GM21447 (cell line): ENCODE results near the gene RMRP.
A peak's percentile ranks its signal among the peaks of the same experiment; 100 is the strongest.
"Not testable (repeated sequence)": the region's sequence is repeated elsewhere in the genome, so short reads cannot be mapped to it uniquely, and the experiment has no call there.

Source experiments
- ATAC-seq: cut with Tn5 transposase; IDR thresholded peaks from one replicate; pipeline ENCODE4 v1.9.1; 2021; ENCODE audit not compliant: unreplicated experiment

Gene RMRP

DNA sequence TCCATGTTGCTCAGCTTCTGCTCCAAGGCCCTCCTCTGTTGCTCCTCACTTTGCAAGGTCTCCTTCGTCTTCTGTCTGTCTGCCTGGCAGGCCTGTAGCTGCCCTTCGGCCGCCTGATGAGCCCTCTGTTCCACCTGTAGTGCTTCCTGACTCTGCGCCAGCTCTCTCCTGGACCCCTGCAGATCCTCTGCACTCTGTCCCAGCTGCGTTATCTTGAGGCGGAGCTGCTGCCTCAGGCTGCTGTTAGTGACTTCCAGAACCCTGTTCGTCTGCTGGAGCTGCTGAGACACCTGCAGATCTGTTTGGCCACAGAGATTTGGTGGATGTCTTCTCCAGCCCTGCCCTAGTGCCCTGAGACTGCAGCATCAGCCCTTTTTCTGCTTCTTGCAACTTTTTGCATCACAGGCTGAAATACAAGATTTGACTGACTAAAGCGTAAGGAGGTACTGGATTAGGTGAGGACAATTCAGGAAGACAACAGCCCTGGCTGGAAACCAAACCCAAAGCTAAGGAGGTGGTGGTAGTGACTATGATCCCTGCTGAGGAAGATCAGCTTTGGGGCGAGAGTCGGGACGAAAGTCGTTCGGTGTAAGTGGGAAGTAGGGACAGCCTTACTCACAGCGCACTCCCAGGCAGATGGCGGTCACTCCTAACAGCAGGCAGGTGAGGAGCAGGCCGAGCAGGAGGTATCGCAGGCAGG lies 41.7 kb downstream of the RMRP start:
- no peak for ATAC-seq

DNA sequence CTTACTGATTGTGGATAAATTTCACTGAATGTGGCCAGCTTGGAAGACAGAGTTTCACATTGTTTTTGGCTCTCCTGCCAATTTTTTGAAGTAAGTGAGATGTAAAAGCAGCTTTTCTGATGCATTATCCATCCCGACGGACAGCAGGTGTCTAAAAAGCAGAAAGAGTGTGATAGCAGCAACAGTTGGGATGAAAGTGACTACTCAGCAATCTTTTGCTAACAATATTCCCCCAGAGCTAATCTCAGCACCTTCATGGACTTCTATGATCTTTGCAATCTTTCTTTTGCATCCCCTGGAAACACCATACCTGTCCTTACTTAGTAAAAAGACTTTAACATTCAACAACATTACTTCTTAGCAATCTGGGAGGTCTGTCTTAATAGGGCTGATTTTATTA lies 45.0 kb downstream of the RMRP start:
- no peak for ATAC-seq

DNA sequence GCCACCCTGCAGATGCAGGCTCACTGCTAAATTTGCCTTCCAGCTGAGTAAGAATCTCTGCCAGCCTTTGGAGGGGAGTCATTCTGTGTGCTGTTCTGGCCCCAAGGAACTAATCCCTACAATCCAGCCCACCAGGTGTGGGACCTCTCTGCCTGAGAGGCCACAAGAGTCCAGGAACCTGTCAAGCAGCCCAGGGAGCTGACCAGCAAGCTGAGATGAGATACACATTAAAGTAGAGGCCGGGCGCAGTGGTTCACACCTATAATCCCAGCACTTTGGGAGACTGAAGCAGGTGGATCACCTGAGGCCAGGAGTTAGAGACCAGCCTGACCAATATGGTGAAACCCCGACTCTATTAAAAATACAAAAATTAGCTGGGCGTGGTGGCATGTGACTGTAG lies 45.8 kb downstream of the RMRP start:
- ATAC-seq: not testable (repeated sequence)

GRCh38 chr9:35611230-35611797 lies 46.5 kb downstream of the RMRP start:
- ATAC-seq: peak; percentile 66

GRCh38 chr9:35609820-35610163 lies 48.0 kb downstream of the RMRP start:
- ATAC-seq: no peak

GRCh38 chr9:35609001-35609819 lies 48.6 kb downstream of the RMRP start:
- no peak for ATAC-seq

GRCh38 chr9:35608221-35608620 lies 49.6 kb downstream of the RMRP start:
- ATAC-seq: no peak
